GM23338 (cell line): ENCODE measurements around the gene KRTAP5-6. TPM values are rescaled to one million over a fixed set of nuclear protein-coding genes. Genes with fewer than 3 reads are reported as not detected.

Experiments
- ATAC-seq: fragments of 200-7000 bp; cut with Tn5 transposase; 3 replicates; pipeline ENCODE4 v1.9.1; 2020
- DNase-seq: peaks from one replicate; pipeline ENCODE4 v3.0.0-alpha.2; 2015; ENCODE audit warnings: low spot score
- H2AFZ ChIP-seq: fragments of 200-600 bp; sonication (generic); 2 replicates; pipeline ENCODE4 v1.8.0; 2016; ENCODE audit warnings: antibody characterized with exemption, mild to moderate bottlenecking, moderate library complexity
- H3F3A ChIP-seq: fragments of 200-600 bp; sonication (generic); replicated peaks from 2 replicates; pipeline ENCODE4 v1.8.0; 2017; ENCODE audit warnings: antibody characterized with exemption, mixed run types, low read depth
- H3K27ac ChIP-seq: fragments of 200-600 bp; sonication (generic); 2 replicates; pipeline ENCODE4 v1.6.1; 2016; ENCODE audit warnings: low read depth
- H3K27me3 ChIP-seq: fragments of 200-600 bp; sonication (generic); 2 replicates; pipeline ENCODE4 v1.8.0; 2016; ENCODE audit warnings: mild to moderate bottlenecking, mixed run types, moderate library complexity; ENCODE audit not compliant: insufficient read depth
- H3K36me3 ChIP-seq: fragments of 200-600 bp; sonication (generic); 2 replicates; pipeline ENCODE4 v1.8.0; 2016; ENCODE audit warnings: mild to moderate bottlenecking; ENCODE audit not compliant: insufficient read depth
- H3K4me1 ChIP-seq: fragments of 200-600 bp; sonication (generic); 2 replicates; pipeline ENCODE4 v1.8.0; 2016; ENCODE audit warnings: mild to moderate bottlenecking, moderate library complexity; ENCODE audit not compliant: insufficient read depth
- H3K4me2 ChIP-seq: fragments of 200-600 bp; sonication (generic); 2 replicates; pipeline ENCODE4 v1.7.1; 2017; ENCODE audit warnings: mixed run types
- H3K4me3 ChIP-seq: fragments of 200-600 bp; sonication (generic); 2 replicates; pipeline ENCODE4 v1.6.1; 2016; ENCODE audit warnings: mixed run types
- H3K79me2 ChIP-seq: fragments of 200-600 bp; sonication (generic); replicated peaks from 2 replicates; pipeline ENCODE4 v1.8.0; 2017; ENCODE audit warnings: mild to moderate bottlenecking; ENCODE audit not compliant: insufficient read depth
- H3K9me2 ChIP-seq: fragments of 200-600 bp; sonication (generic); 2 replicates; pipeline ENCODE4 v1.8.0; 2017; ENCODE audit not compliant: insufficient read depth
- H4K20me1 ChIP-seq: fragments of 200-600 bp; sonication (generic); replicated peaks from 2 replicates; pipeline ENCODE4 v1.8.0; 2017; ENCODE audit warnings: mild to moderate bottlenecking; ENCODE audit not compliant: insufficient read depth
- H3K27ac Mint-ChIP-seq: 2 replicates; pipeline ENCODE4 v1.8.0; 2020; ENCODE audit warnings: inconsistent platforms, mild to moderate bottlenecking, moderate library complexity, mixed read lengths
- H3K27me3 Mint-ChIP-seq: 3 replicates; pipeline ENCODE4 v1.8.0; 2022; ENCODE audit warnings: low read depth, mild to moderate bottlenecking, moderate library complexity, mixed read lengths, inconsistent platforms; ENCODE audit not compliant: insufficient read depth, poor library complexity
- H3K36me3 Mint-ChIP-seq: 3 replicates; pipeline ENCODE4 v1.8.0; 2021; ENCODE audit warnings: low read depth, mild to moderate bottlenecking, inconsistent platforms, moderate library complexity, mixed read lengths
- H3K4me1 Mint-ChIP-seq: 3 replicates; pipeline ENCODE4 v1.8.0; 2020; ENCODE audit warnings: mild to moderate bottlenecking, inconsistent platforms, mixed read lengths
- H3K4me3 Mint-ChIP-seq: 3 replicates; pipeline ENCODE4 v1.8.0; 2021; ENCODE audit warnings: moderate library complexity, mild to moderate bottlenecking, inconsistent platforms, mixed read lengths
- H3K9me3 Mint-ChIP-seq: 3 replicates; pipeline ENCODE4 v1.8.0; 2020; ENCODE audit warnings: moderate library complexity, mild to moderate bottlenecking, inconsistent platforms, mixed read lengths
- EZH2 ChIP-seq: fragments of 200-600 bp; sonication (generic); IDR thresholded peaks from one replicate; pipeline ENCODE4 v1.8.0; 2017; ENCODE audit warnings: antibody characterized with exemption, mild to moderate bottlenecking, low read depth; ENCODE audit not compliant: unreplicated experiment
- POLR2AphosphoS5 ChIP-seq: IDR thresholded peaks from 2 replicates; pipeline ENCODE4 v1.6.1; 2016; ENCODE audit warnings: antibody characterized with exemption, low read depth
- polyA plus RNA-seq: library from polyadenylated mRNA; unstranded; fragments of >200 nt; fragmentation: Nextera tagmentation; extraction: Ambion mirVana; gene quantifications from 2 replicates; pipeline ENCODE4 v1.2.1, GENCODE V29; 2016
- total RNA-seq: library from RNA; depleted of rRNA; stranded (reverse); fragments of >200 nt; shearing (Covaris generic); gene quantifications from 2 replicates; pipeline ENCODE4 v1.2.3, GENCODE V29; 2014
- TF ChIP-seq, protein P1 (sequence below): IDR thresholded peaks from one replicate; pipeline ENCODE4 v1.6.1; 2018; ENCODE audit warnings: antibody characterized with exemption; ENCODE audit not compliant: unreplicated experiment
- TF ChIP-seq, protein P2 (sequence below), 2 experiments: fragments of 200-600 bp in 1 of 2; sonication (generic) in 1 of 2; conservative IDR thresholded peaks; 2 replicates each; pipeline versions ENCODE4 v1.5.1 to v1.6.1; 2016 to 2017; ENCODE audit warnings: antibody characterized with exemption in 2 of 2, low read depth in 2 of 2, mild to moderate bottlenecking in 2 of 2, moderate library complexity in 1 of 2
- TF ChIP-seq, protein P3 (sequence below): IDR thresholded peaks from 2 replicates; pipeline ENCODE4 v1.6.1; 2016; ENCODE audit warnings: antibody characterized with exemption
- TF ChIP-seq, protein P4 (sequence below): fragments of 250-450 bp; sonication (Bioruptor Pico); IDR thresholded peaks from 2 replicates; pipeline ENCODE4 v1.5.0; 2020; ENCODE audit warnings: mild to moderate bottlenecking, moderate library complexity

Gene KRTAP5-6
- total and polyA plus RNA-seq, 2 experiments from 2014 or later = not detected

DNA sequence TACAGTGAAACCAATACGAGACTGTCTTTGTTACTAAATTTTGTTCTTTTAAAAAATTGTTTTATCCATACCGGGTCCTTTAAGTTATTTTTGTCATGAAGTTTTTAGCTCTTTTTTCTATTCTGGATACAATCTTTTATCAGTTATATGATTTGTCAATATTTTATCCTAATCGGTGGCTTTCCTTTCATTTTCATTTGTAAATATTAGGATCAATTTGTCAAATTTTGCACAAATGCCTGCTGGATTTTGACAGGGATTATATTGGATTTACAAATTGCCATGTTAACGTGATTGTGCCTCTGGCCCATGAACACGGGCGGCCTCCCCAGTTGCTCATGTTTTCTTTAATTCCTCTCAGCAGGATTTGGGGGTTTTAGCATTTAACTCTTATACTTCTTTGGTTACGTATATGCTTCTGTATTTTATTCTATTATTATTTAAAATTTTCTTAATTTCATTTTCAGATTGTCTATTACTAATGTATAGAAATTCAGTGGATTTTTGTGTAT, 20.7 kb upstream of the KRTAP5-6 start:
- Histone ChIP-seq H3K36me3 (no peaks in the 10 kb centered on the region), H3K27ac (no peak overlapping the region), H3K4me2 (no peak overlapping the region), H3K27me3 (no peaks in the 10 kb centered on the region), H3K9me2 (no peaks in the 10 kb centered on the region), H4K20me1 (no peaks in the 10 kb centered on the region), H3K79me2 (no peaks in the 10 kb centered on the region), H2AFZ (no peak overlapping the region), H3K4me3 (no peak overlapping the region), H3F3A (no peaks in the 10 kb centered on the region), H3K4me1 (no peaks in the 10 kb centered on the region)
- TF ChIP-seq, protein P1, sequence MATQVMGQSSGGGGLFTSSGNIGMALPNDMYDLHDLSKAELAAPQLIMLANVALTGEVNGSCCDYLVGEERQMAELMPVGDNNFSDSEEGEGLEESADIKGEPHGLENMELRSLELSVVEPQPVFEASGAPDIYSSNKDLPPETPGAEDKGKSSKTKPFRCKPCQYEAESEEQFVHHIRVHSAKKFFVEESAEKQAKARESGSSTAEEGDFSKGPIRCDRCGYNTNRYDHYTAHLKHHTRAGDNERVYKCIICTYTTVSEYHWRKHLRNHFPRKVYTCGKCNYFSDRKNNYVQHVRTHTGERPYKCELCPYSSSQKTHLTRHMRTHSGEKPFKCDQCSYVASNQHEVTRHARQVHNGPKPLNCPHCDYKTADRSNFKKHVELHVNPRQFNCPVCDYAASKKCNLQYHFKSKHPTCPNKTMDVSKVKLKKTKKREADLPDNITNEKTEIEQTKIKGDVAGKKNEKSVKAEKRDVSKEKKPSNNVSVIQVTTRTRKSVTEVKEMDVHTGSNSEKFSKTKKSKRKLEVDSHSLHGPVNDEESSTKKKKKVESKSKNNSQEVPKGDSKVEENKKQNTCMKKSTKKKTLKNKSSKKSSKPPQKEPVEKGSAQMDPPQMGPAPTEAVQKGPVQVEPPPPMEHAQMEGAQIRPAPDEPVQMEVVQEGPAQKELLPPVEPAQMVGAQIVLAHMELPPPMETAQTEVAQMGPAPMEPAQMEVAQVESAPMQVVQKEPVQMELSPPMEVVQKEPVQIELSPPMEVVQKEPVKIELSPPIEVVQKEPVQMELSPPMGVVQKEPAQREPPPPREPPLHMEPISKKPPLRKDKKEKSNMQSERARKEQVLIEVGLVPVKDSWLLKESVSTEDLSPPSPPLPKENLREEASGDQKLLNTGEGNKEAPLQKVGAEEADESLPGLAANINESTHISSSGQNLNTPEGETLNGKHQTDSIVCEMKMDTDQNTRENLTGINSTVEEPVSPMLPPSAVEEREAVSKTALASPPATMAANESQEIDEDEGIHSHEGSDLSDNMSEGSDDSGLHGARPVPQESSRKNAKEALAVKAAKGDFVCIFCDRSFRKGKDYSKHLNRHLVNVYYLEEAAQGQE = no peak
- TF ChIP-seq EZH2 (no peak), POLR2AphosphoS5 (no peak)
- TF ChIP-seq, protein P2, sequence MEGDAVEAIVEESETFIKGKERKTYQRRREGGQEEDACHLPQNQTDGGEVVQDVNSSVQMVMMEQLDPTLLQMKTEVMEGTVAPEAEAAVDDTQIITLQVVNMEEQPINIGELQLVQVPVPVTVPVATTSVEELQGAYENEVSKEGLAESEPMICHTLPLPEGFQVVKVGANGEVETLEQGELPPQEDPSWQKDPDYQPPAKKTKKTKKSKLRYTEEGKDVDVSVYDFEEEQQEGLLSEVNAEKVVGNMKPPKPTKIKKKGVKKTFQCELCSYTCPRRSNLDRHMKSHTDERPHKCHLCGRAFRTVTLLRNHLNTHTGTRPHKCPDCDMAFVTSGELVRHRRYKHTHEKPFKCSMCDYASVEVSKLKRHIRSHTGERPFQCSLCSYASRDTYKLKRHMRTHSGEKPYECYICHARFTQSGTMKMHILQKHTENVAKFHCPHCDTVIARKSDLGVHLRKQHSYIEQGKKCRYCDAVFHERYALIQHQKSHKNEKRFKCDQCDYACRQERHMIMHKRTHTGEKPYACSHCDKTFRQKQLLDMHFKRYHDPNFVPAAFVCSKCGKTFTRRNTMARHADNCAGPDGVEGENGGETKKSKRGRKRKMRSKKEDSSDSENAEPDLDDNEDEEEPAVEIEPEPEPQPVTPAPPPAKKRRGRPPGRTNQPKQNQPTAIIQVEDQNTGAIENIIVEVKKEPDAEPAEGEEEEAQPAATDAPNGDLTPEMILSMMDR (conservative IDR thresholded peaks at IDR 0.05; ENCODE audit: low read depth in 2 of 2) = no peak
- TF ChIP-seq, protein P3, sequence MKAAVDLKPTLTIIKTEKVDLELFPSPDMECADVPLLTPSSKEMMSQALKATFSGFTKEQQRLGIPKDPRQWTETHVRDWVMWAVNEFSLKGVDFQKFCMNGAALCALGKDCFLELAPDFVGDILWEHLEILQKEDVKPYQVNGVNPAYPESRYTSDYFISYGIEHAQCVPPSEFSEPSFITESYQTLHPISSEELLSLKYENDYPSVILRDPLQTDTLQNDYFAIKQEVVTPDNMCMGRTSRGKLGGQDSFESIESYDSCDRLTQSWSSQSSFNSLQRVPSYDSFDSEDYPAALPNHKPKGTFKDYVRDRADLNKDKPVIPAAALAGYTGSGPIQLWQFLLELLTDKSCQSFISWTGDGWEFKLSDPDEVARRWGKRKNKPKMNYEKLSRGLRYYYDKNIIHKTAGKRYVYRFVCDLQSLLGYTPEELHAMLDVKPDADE = no peak
- TF ChIP-seq, protein P4, sequence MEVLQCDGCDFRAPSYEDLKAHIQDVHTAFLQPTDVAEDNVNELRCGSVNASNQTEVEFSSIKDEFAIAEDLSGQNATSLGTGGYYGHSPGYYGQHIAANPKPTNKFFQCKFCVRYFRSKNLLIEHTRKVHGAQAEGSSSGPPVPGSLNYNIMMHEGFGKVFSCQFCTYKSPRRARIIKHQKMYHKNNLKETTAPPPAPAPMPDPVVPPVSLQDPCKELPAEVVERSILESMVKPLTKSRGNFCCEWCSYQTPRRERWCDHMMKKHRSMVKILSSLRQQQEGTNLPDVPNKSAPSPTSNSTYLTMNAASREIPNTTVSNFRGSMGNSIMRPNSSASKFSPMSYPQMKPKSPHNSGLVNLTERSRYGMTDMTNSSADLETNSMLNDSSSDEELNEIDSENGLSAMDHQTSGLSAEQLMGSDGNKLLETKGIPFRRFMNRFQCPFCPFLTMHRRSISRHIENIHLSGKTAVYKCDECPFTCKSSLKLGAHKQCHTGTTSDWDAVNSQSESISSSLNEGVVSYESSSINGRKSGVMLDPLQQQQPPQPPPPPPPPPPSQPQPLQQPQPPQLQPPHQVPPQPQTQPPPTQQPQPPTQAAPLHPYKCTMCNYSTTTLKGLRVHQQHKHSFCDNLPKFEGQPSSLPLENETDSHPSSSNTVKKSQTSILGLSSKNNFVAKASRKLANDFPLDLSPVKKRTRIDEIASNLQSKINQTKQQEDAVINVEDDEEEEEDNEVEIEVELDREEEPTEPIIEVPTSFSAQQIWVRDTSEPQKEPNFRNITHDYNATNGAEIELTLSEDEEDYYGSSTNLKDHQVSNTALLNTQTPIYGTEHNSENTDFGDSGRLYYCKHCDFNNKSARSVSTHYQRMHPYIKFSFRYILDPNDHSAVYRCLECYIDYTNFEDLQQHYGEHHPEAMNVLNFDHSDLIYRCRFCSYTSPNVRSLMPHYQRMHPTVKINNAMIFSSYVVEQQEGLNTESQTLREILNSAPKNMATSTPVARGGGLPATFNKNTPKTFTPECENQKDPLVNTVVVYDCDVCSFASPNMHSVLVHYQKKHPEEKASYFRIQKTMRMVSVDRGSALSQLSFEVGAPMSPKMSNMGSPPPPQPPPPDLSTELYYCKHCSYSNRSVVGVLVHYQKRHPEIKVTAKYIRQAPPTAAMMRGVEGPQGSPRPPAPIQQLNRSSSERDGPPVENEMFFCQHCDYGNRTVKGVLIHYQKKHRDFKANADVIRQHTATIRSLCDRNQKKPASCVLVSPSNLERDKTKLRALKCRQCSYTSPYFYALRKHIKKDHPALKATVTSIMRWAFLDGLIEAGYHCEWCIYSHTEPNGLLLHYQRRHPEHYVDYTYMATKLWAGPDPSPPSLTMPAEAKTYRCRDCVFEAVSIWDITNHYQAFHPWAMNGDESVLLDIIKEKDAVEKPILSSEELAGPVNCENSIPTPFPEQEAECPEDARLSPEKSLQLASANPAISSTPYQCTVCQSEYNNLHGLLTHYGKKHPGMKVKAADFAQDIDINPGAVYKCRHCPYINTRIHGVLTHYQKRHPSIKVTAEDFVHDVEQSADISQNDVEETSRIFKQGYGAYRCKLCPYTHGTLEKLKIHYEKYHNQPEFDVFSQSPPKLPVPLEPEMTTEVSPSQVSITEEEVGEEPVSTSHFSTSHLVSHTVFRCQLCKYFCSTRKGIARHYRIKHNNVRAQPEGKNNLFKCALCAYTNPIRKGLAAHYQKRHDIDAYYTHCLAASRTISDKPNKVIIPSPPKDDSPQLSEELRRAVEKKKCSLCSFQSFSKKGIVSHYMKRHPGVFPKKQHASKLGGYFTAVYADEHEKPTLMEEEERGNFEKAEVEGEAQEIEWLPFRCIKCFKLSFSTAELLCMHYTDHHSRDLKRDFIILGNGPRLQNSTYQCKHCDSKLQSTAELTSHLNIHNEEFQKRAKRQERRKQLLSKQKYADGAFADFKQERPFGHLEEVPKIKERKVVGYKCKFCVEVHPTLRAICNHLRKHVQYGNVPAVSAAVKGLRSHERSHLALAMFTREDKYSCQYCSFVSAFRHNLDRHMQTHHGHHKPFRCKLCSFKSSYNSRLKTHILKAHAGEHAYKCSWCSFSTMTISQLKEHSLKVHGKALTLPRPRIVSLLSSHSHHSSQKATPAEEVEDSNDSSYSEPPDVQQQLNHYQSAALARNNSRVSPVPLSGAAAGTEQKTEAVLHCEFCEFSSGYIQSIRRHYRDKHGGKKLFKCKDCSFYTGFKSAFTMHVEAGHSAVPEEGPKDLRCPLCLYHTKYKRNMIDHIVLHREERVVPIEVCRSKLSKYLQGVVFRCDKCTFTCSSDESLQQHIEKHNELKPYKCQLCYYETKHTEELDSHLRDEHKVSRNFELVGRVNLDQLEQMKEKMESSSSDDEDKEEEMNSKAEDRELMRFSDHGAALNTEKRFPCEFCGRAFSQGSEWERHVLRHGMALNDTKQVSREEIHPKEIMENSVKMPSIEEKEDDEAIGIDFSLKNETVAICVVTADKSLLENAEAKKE (CRISPR knock-in tag) = no peak
- DNase-seq = no peak
- Mint-ChIP-seq H3K9me3 (no peaks in the 10 kb centered on the region), H3K36me3 (no peaks in the 10 kb centered on the region), H3K4me1 (no peaks in the 10 kb centered on the region), H3K4me3 (no peak overlapping the region), H3K27me3 (peaks cover 4% of the 10 kb centered on the region), H3K27ac (no peak overlapping the region)
- no peak for ATAC-seq
